ENCODE data around the gene MIEN1. TPM values are rescaled to one million over a fixed set of nuclear protein-coding genes. Genes with fewer than 3 reads are reported as not detected.
"Not testable (repeated sequence)": the region's sequence is repeated elsewhere in the genome, so short reads cannot be mapped to it uniquely, and the experiment has no call there.

Gene MIEN1
- total RNA-seq, 1 experiment from 2014 or later: 50.8 TPM

DNA sequence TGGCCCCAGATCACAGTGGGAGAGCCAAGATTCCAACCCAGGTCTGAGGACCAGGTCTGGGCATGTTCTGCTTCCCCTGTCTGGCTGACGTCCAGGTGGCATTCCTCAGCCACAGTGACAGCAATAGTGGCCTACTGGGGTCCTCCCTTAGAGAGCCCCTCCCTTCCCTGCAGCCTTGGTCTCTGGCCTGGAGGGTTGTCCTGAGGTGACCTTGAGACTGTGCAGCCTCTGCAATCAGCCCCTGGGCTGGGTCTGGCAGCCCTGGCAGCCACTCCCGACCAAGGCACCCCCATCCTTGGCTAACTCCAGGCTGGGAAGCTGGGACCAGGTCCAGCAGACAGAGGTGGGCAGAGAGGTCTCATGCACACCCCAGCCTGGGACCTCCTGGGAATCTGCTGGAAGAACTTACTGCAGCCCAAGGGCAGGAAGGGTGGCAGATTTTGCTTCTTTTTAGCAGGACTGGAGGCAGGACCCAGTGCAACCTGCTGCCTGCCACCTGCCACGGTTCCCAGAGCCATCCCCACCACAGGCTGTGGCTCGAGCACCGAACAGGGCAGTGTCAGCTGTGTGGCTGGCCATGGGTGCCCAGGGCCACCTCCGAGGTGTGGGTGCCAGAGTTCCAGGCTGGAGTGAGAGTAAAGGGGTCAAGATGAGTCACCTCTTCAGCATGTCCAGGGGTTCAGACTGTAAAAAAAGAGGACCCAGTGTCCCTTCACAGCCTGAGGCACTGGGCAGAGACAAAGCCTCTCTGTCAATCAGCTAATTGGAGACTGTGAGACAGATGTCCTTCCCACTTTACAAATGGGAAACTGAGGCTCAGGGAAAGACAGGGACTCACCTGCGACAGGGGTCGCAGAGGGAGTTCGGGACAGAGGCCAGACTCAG, 20.0 kb upstream of the MIEN1 start:
- Mint-ChIP-seq H3K27me3 (ENCODE audit: low read depth) (peaks cover 6% of the 10 kb centered on the region), H3K4me3 (no peak overlapping the region), H3K4me1 (peaks cover 30 to 35% of the 10 kb centered on the region in 2 experiments), H3K27ac (peak overlapping the region in 1 of 3 experiments; percentile 61; a peak in 1 of 7 replicates), H3K9me3 (no peaks in the 10 kb centered on the region; a peak in 1 of 5 replicates), H3K36me3 (ENCODE audit: insufficient read depth in 1 of 3, low read depth in 3 of 3) (peaks cover 3 to 22% (median 22%) of the 10 kb centered on the region in 3 experiments; a peak in 6 of 7 replicates)
- no peak overlapping the region for H3K23ac ChIP-seq (ENCODE audit: insufficient read length, low read depth, low read length)
- peaks cover 2% of the 10 kb centered on the region for H4K20me1 ChIP-seq (ENCODE audit: control insufficient read depth, insufficient read depth, insufficient read length)
- H3K14ac ChIP-seq (ENCODE audit: insufficient read depth, low read length): no peak overlapping the region
- no peak overlapping the region for H2BK120ac ChIP-seq (ENCODE audit: low read depth, low read length, poor library complexity, severe bottlenecking)
- no peak overlapping the region for H3T11ph ChIP-seq (ENCODE audit: low read length)
- H3K27ac ChIP-seq (ENCODE audit: insufficient read length, low read depth, low read length): no peak overlapping the region
- H3K56ac ChIP-seq (ENCODE audit: insufficient read length, low read depth, low read length): no peak overlapping the region
- peaks cover 3% of the 10 kb centered on the region for H3K23me2 ChIP-seq (ENCODE audit: insufficient read length, low read depth, low read length, poor library complexity, severe bottlenecking)
- no peak overlapping the region for H4K5ac ChIP-seq (ENCODE audit: insufficient read length, low read depth, low read length)
- H2BK12ac ChIP-seq (ENCODE audit: insufficient read length, low read depth, low read length): no peak overlapping the region
- DNase-seq: peak; percentile 49
- no peaks in the 10 kb centered on the region for H3K9me3 ChIP-seq (ENCODE audit: control insufficient read depth, low read depth, low read length)
- H2BK20ac ChIP-seq (ENCODE audit: low read depth, low read length, poor library complexity, severe bottlenecking): no peak overlapping the region
- no peak overlapping the region for H3K9ac ChIP-seq (ENCODE audit: extremely low read depth, insufficient read length, low read length)
- H3K4me1 ChIP-seq (ENCODE audit: insufficient read depth, low read length): peaks cover under 1% of the 10 kb centered on the region; the same call in 1 of the 2 replicates
- H2BK5ac ChIP-seq (ENCODE audit: insufficient read length, low read length): no peak overlapping the region
- no peak overlapping the region for H3K4ac ChIP-seq (ENCODE audit: low read depth, low read length)
- WGBS (ENCODE audit: extremely low coverage, insufficient read length, low lambda C conversion rate): no CpG with 5 or more reads among the region's 9 CpGs
- TF ChIP-seq, protein P1, sequence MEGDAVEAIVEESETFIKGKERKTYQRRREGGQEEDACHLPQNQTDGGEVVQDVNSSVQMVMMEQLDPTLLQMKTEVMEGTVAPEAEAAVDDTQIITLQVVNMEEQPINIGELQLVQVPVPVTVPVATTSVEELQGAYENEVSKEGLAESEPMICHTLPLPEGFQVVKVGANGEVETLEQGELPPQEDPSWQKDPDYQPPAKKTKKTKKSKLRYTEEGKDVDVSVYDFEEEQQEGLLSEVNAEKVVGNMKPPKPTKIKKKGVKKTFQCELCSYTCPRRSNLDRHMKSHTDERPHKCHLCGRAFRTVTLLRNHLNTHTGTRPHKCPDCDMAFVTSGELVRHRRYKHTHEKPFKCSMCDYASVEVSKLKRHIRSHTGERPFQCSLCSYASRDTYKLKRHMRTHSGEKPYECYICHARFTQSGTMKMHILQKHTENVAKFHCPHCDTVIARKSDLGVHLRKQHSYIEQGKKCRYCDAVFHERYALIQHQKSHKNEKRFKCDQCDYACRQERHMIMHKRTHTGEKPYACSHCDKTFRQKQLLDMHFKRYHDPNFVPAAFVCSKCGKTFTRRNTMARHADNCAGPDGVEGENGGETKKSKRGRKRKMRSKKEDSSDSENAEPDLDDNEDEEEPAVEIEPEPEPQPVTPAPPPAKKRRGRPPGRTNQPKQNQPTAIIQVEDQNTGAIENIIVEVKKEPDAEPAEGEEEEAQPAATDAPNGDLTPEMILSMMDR (conservative IDR thresholded peaks at IDR 0.05): no peak
- H2AK5ac ChIP-seq (ENCODE audit: insufficient read length, low read length): no peak overlapping the region
- H3K4me2 ChIP-seq (ENCODE audit: insufficient read depth, insufficient read length, low read length): no peak overlapping the region
- H4K8ac ChIP-seq (replicated peaks; ENCODE audit: insufficient read length, low read depth, low read length): no peak overlapping the region
- no peak overlapping the region for H2AFZ ChIP-seq (ENCODE audit: low read length)
- H2BK15ac ChIP-seq (ENCODE audit: low read depth, low read length): no peak overlapping the region
- H3K79me2 ChIP-seq (ENCODE audit: insufficient read depth, low read length): no peaks in the 10 kb centered on the region
- H3K27me3 ChIP-seq (ENCODE audit: insufficient read depth, low read length): no peaks in the 10 kb centered on the region
- H3K18ac ChIP-seq (ENCODE audit: insufficient read length, low read depth, low read length): no peak overlapping the region
- no peaks in the 10 kb centered on the region for H3K79me1 ChIP-seq (ENCODE audit: insufficient read depth, low read depth, low read length, poor library complexity, severe bottlenecking)
- no peak overlapping the region for H4K91ac ChIP-seq (ENCODE audit: insufficient read length, low read depth, low read length)

DNA sequence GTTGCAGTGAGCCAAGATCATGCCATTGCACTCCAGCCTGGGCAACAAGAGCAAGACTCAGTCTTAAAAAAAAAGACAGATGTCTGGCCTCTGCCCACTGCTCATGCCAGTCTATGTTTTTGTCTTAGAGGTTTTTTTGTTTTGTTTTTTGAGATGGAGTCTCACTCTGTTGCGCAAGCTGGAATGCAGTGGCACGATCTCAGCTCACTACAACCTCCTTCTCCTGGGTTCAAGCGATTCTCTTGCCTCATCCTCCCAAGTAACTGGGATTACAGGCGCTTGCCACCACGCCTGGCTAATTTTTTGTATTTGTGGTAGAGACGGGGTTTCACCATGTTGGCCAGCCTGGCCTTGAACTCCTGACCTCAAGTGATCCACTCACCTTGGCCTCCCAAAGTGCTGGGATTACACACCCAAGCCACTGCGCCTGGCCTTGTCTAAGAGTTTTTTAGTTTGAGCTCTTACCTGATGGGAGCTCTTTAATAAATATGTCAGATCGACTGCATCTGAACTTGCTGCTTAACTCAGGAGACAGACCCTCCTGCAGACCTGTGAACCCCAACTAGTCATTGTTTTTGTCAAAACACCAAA, 18.2 kb upstream of the MIEN1 start:
- WGBS (ENCODE audit: extremely low coverage, insufficient read length, low lambda C conversion rate): no CpG with 5 or more reads among the region's 8 CpGs
- H3K27ac Mint-ChIP-seq: peak overlapping the region in 1 of 3 experiments; percentile 49; a peak in 1 of 7 replicates

More for the DNA sequence above, 18.2 kb upstream of the MIEN1 start:
- not testable (repeated sequence) for H2BK15ac ChIP-seq (ENCODE audit: low read depth, low read length); H4K8ac ChIP-seq (replicated peaks; ENCODE audit: insufficient read length, low read depth, low read length); H3K4ac ChIP-seq (ENCODE audit: low read depth, low read length); H3K4me1 ChIP-seq (ENCODE audit: insufficient read depth, low read length); H3K9me3 Mint-ChIP-seq; H2AK5ac ChIP-seq (ENCODE audit: insufficient read length, low read length); H3K56ac ChIP-seq (ENCODE audit: insufficient read length, low read depth, low read length); DNase-seq; H2BK120ac ChIP-seq (ENCODE audit: low read depth, low read length, poor library complexity, severe bottlenecking); H4K5ac ChIP-seq (ENCODE audit: insufficient read length, low read depth, low read length); H3K9me3 ChIP-seq (ENCODE audit: control insufficient read depth, low read depth, low read length); H3K79me2 ChIP-seq (ENCODE audit: insufficient read depth, low read length); H3T11ph ChIP-seq (ENCODE audit: low read length); H3K23ac ChIP-seq (ENCODE audit: insufficient read length, low read depth, low read length); H3K9ac ChIP-seq (ENCODE audit: extremely low read depth, insufficient read length, low read length); H4K20me1 ChIP-seq (ENCODE audit: control insufficient read depth, insufficient read depth, insufficient read length); H3K27me3 Mint-ChIP-seq (ENCODE audit: low read depth); H3K14ac ChIP-seq (ENCODE audit: insufficient read depth, low read length); H3K79me1 ChIP-seq (ENCODE audit: insufficient read depth, low read depth, low read length, poor library complexity, severe bottlenecking); H2BK5ac ChIP-seq (ENCODE audit: insufficient read length, low read length); H3K4me2 ChIP-seq (ENCODE audit: insufficient read depth, insufficient read length, low read length); H3K27me3 ChIP-seq (ENCODE audit: insufficient read depth, low read length); H3K4me3 Mint-ChIP-seq; H4K91ac ChIP-seq (ENCODE audit: insufficient read length, low read depth, low read length); H2AFZ ChIP-seq (ENCODE audit: low read length); H2BK12ac ChIP-seq (ENCODE audit: insufficient read length, low read depth, low read length); H3K23me2 ChIP-seq (ENCODE audit: insufficient read length, low read depth, low read length, poor library complexity, severe bottlenecking); H3K18ac ChIP-seq (ENCODE audit: insufficient read length, low read depth, low read length); H2BK20ac ChIP-seq (ENCODE audit: low read depth, low read length, poor library complexity, severe bottlenecking); H3K27ac ChIP-seq (ENCODE audit: insufficient read length, low read depth, low read length)
- H3K4me1 Mint-ChIP-seq: peaks cover 25 to 29% of the 10 kb centered on the region in 2 experiments
- H3K36me3 Mint-ChIP-seq (ENCODE audit: insufficient read depth in 1 of 3, low read depth in 3 of 3): peaks cover 11 to 40% (median 40%) of the 10 kb centered on the region in 3 experiments; a peak in 6 of 7 replicates

Measured in H9 (cell line).